BLaER1 (cell line): ENCODE data around the gene KRT9.
"Not testable (repeated sequence)": the region's sequence is repeated elsewhere in the genome, so short reads cannot be mapped to it uniquely, and the experiment has no call there.

Source experiments
- H3K27ac ChIP-seq: shearing (Covaris generic); formaldehyde crosslinking; 2 replicates; pipeline ENCODE4 v1.8.1; 2022
- H3K27me3 ChIP-seq: shearing (Covaris generic); formaldehyde crosslinking; 2 replicates; pipeline ENCODE4 v1.8.1; 2022
- H3K36me3 ChIP-seq: shearing (Covaris generic); formaldehyde crosslinking; 2 replicates; pipeline ENCODE4 v1.8.1; 2022
- H3K4me1 ChIP-seq: shearing (Covaris generic); formaldehyde crosslinking; 2 replicates; pipeline ENCODE4 v1.8.1; 2022
- H3K4me2 ChIP-seq: shearing (Covaris generic); formaldehyde crosslinking; 2 replicates; pipeline ENCODE4 v1.8.1; 2022
- H3K4me3 ChIP-seq: shearing (Covaris generic); formaldehyde crosslinking; 2 replicates; pipeline ENCODE4 v1.8.1; 2022
- H3K9ac ChIP-seq: shearing (Covaris generic); formaldehyde crosslinking; 2 replicates; pipeline ENCODE4 v1.8.1; 2022
- H3K9me3 ChIP-seq: shearing (Covaris generic); formaldehyde crosslinking; 2 replicates; pipeline ENCODE4 v1.8.1; 2022
- H4K20me1 ChIP-seq: shearing (Covaris generic); formaldehyde crosslinking; 2 replicates; pipeline ENCODE4 v1.8.1; 2022
- Cebpa-rat ChIP-seq: shearing (Covaris generic); IDR thresholded peaks from 2 replicates; pipeline ENCODE4 v1.8.1; 2022

KRT9 gene

DNA sequence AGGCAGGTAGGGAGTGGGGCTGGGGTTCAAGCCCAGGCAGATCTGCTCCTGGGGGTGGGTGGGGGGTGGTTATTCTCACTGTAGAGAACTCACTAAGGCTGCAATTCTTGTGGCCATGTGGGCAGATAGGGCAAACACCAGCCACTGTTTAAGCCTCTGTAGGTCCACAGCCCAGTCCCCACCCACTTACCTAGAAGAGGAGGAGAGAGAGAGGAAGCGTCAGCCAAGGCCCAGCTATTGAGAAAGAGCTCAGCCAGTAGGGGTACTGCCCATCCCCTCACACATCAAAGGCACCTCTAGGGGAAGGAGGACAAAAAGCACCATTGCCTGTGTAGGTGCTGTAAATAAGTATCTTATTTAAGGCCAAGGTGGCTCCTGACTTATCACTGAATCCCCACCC is 27.8 kb upstream of the KRT9 start:
- Histone ChIP-seq H3K36me3 (no peaks in the 10 kb centered on the region), H3K4me2 (no peak overlapping the region), H3K9me3 (no peaks in the 10 kb centered on the region), H3K27ac (no peak overlapping the region), H3K27me3 (no peaks in the 10 kb centered on the region), H3K4me3 (no peak overlapping the region), H4K20me1 (no peaks in the 10 kb centered on the region), H3K4me1 (no peaks in the 10 kb centered on the region), H3K9ac (no peak overlapping the region)
- TF ChIP-seq Cebpa-rat: no peak

DNA sequence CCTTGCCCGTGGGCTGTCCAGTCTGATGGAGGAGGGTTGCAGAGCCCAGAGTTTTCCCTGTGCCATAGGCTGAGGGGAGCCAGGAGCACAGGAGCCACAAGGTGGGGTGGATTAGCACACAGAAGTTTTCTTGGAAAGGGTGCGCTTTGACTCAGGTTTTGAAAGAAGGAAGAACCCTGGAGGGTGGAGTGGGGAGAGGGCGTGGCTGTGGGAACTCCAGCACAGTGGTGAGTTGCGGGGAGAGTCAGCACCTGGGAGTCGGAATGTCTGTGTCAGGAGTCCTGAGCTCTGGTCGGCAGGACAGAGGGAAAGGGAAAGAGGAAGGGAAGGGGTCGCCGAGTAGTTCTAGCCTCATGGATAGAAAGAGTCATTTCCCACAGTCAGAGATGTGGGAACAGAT is 23.7 kb upstream of the KRT9 start:
- Histone ChIP-seq H3K27ac (no peak overlapping the region), H3K4me3 (no peak overlapping the region), H4K20me1 (no peaks in the 10 kb centered on the region), H3K27me3 (no peaks in the 10 kb centered on the region), H3K9ac (no peak overlapping the region), H3K36me3 (no peaks in the 10 kb centered on the region), H3K4me1 (no peaks in the 10 kb centered on the region), H3K4me2 (no peak overlapping the region), H3K9me3 (no peaks in the 10 kb centered on the region)
- TF ChIP-seq Cebpa-rat: no peak

DNA sequence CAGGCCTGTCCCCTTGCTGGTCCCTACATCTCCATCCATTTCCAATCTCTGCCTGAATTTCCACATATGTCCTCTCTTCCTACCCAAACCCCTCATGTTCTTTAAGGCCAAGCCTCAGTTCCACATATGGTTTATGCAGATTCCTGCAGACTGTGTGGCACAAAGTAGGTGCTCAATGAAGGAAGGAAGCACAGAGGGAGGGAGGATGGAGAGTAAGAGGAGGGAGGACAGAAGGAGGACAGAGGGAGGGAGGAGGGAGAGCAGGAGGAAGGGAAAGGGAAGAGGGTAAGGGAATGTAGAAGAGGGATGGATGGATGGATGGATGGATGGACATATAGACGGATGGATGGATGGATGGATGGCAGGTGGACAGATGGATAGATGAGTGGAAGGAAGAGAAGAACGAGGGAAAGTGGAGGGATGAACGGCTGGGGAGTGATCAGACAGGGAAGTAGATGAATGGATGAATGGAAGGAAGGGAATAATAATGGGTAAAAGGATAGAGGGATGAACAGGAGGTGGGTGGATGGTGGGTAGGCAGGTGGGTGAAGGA is 22.6 kb upstream of the KRT9 start:
- Histone ChIP-seq H3K4me1 (no peaks in the 10 kb centered on the region), H3K4me2 (no peak overlapping the region), H3K27ac (no peak overlapping the region), H3K27me3 (no peaks in the 10 kb centered on the region), H3K4me3 (no peak overlapping the region), H3K36me3 (no peaks in the 10 kb centered on the region), H3K9me3 (no peaks in the 10 kb centered on the region), H3K9ac (no peak overlapping the region), H4K20me1 (no peaks in the 10 kb centered on the region)
- TF ChIP-seq Cebpa-rat: no peak

DNA sequence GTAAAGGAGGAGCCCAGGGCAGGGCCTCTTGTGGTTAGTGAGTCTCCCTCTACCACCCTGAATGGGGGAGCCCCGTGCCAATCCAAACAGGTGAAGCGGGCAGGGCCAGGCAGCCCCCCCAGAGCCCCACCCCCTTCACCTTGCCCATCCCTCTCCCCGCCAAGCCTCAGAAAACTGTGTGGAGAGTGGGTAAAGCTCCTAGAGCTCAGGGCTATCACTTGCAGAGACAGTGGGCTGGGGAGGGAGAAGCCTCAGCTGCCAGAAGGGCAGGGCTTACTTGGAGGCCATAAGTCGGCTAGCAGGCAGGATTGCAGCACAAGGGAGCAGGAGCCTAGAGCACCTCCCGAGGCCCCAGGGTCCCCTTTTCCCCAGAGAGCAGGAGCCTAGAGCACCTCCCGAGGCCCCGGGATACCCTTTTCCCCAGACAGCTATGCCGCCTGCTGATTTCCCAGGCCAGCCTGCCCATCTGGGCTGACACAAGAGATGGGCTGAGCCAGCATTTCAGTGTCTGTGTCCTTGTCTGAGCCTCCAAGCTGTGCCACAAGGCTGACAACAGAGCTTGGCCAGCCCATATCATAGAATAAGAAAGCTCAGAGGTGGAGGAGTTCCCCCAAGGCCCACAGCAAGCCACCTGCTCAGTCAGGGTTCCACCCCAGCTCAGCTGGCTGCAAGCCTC is 21.6 kb upstream of the KRT9 start:
- no peak overlapping the region for H3K27ac ChIP-seq

DNA sequence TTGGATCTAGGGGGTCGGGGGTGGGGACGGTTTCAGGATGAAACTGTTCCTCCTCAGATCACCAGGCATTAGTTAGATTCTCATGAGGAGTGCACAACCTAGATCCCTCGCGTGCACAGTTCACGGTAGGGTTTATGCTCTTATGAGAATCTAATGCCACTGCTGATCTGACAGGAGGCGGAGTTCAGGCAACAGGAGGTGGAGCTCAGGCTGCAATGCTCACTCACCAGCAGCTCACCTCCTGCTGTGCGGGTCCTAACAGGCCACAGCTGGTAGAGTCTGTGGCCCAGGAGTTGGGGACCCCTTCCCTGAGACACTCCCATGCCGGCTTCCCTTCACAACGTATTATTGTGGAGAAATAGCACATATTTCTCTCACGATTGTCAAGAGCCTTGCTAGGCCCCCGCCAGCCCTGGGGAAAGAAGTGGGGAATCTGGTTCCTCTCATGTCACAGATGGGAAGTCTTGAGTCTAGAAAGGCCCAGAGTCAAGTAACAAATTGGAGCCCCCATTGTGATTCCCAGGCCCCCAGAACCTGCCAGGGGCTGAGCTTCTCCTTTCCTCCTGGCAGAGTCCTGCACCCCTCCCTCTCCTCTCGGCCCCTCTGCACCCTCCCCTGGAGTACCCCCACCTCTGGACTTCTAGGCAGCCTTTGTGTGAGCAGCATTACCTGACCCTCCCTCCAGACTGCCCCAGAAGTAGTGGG is 20.9 kb upstream of the KRT9 start:
- TF ChIP-seq Cebpa-rat: no peak
- Histone ChIP-seq H3K27me3 (no peaks in the 10 kb centered on the region), H3K9ac (no peak overlapping the region), H3K27ac (no peak overlapping the region), H3K4me2 (no peak overlapping the region), H3K4me3 (no peak overlapping the region), H3K9me3 (no peaks in the 10 kb centered on the region), H3K4me1 (no peaks in the 10 kb centered on the region), H4K20me1 (no peaks in the 10 kb centered on the region), H3K36me3 (no peaks in the 10 kb centered on the region)

More for the DNA sequence above, 21.6 kb upstream of the KRT9 start:
- Histone ChIP-seq H3K9me3 (no peaks in the 10 kb centered on the region), H3K36me3 (no peaks in the 10 kb centered on the region), H3K4me3 (no peak overlapping the region), H4K20me1 (no peaks in the 10 kb centered on the region), H3K4me1 (no peaks in the 10 kb centered on the region), H3K4me2 (no peak overlapping the region), H3K27me3 (no peaks in the 10 kb centered on the region), H3K9ac (no peak overlapping the region)
- TF ChIP-seq Cebpa-rat: no peak

DNA sequence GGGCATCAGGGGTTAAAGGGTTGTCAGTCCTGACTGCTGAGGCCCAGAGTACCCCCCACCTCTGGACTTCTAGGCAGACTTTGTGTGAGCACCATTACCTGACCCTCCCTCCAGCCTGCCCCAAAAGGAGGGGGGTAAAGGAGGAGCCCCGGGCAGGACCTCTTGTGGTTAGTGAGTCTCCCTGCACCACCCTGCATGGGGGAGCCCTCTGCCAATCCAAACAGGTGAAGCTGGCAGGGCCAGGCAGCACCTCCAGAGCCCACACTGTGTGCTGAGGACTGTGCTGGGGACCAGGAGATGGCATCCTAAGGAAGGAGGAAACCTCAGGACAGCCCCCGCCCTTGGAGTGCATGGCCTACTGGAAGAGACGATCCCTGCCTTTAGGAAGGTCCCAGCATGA is 17.4 kb upstream of the KRT9 start:
- Histone ChIP-seq H3K9me3 (no peaks in the 10 kb centered on the region), H3K36me3 (no peaks in the 10 kb centered on the region), H3K9ac (no peak overlapping the region), H4K20me1 (no peaks in the 10 kb centered on the region), H3K27me3 (no peaks in the 10 kb centered on the region), H3K4me1 (no peaks in the 10 kb centered on the region), H3K27ac (no peak overlapping the region), H3K4me2 (no peak overlapping the region), H3K4me3 (no peak overlapping the region)
- no peak for TF ChIP-seq Cebpa-rat

DNA sequence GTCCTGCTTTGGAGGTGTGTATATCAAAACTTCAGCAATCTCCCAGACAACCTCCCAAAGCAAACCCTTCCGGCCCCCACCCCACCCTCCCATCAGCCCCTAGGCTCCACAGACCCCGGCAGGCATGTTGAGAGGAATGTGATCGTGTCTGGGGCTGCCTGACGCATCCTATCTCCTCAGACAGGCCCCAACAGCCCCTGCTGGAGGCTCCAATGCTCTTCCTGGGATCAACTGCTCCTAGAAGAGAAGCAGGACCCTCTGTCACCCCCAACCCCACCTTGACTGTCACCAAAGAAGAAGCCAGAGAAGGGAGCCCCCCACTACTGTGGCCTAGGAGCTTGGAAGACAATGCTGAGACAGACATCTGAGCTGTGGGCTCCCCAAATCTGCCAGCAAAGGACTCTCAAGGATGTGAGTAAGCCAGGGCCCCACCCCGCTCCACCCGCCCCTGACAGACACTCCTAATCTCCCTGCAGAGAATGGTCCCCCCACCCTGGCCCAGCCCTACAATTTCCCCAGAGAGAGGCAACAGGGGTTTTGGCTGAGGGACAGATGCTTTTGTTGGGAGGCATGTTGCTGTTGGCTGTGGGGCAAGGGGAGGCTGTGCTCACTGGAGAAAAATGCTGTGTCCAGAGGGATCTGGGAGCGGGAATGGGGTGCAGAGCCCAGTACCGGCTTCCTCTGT is 16.4 kb upstream of the KRT9 start:
- Histone ChIP-seq H3K36me3 (no peaks in the 10 kb centered on the region), H3K4me1 (no peaks in the 10 kb centered on the region), H3K4me3 (no peak overlapping the region), H3K27me3 (no peaks in the 10 kb centered on the region), H3K9ac (no peak overlapping the region), H4K20me1 (no peaks in the 10 kb centered on the region), H3K27ac (no peak overlapping the region), H3K4me2 (no peak overlapping the region), H3K9me3 (no peaks in the 10 kb centered on the region)
- no peak for TF ChIP-seq Cebpa-rat

DNA sequence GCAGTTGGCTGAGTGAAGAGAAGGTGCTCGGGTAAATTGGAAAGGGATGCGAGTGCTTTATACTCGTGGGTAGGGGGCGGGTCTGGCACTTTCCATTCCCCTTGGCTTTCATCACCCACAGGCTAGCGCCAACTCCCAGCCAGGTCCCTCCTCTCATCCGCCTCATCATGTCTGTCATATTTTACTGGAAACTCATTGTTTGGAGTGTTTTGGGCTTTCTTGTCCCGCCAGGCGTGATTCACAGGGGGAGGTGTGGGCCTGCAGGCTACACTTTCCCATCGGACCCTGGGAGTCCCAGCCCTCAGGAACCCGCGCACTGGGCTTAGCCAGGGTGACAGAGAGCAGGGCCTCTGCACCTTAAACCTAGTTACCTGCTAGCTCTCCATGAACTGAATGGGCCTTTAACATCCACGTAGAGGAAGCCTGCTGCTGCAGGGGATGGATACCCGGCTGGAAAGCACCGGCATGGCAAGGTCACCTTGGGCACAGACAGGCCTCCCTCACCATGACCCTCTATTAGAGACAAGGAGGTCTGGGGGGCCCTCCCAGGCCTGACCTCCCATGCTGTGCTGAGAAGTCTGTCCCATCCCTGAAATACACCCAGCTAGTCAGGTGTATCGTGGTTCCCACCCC is 15.1 kb upstream of the KRT9 start, which contains the start of gene KRT14:
Gene KRT14, minus strand, starts transcription at position 33 of the 633 bp plus-strand sequence. CDS start 61 bp downstream, outside the sequence.
- no peak for TF ChIP-seq Cebpa-rat
- Histone ChIP-seq H3K4me3 (no peak within 1 kb of the TSS), H3K27ac (no peak within 1 kb of the TSS), H3K4me2 (no peak within 1 kb of the TSS), H4K20me1 (no peaks in the 10 kb centered on the region), H3K9ac (no peak within 1 kb of the TSS), H3K36me3 (no peaks in the 10 kb centered on the region), H3K4me1 (no peaks in the 10 kb centered on the region), H3K27me3 (no peaks in the 10 kb centered on the region), H3K9me3 (no peaks in the 10 kb centered on the region)

DNA sequence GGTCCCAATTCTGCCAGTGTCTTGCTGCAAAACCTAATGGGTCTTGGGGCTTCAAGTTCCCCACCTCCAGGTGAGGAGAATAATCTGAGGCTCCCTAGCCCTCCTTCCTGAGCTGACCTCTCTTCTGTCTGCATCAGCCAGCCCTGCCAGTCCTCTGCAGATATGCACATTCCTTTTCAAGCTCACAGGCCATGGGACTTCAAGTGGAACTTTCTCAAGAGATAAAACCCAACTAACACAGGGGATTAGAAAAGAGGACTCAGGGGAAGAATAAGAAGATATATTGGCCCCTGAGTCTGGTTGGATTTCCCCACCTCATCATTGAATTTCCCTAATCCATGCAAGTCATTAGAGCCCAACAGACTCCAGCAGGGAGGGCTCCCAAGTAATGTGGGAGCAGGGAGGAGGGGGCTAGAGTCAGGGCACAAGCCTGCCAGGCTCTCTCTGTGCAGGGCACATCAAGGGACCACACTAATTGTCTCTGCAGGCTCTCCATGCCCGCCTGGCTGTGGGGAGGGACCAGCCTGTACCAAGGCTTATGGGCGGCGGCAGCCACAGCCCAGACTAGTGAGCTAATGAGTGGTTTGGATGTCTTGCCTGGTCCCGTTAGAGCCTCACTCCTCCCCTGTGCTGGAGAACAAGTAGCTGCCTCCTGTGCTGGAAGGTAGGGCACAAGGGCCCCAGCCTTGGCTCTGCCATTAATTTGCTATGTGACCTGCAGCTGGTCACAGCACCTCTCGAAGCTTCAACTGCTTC is 13.6 kb upstream of the KRT9 start:
- Histone ChIP-seq H3K9ac (no peak overlapping the region), H3K9me3 (no peaks in the 10 kb centered on the region), H3K4me1 (no peaks in the 10 kb centered on the region), H4K20me1 (no peaks in the 10 kb centered on the region), H3K4me2 (no peak overlapping the region), H3K4me3 (no peak overlapping the region), H3K27me3 (no peaks in the 10 kb centered on the region), H3K27ac (no peak overlapping the region), H3K36me3 (no peaks in the 10 kb centered on the region)
- no peak for TF ChIP-seq Cebpa-rat

DNA sequence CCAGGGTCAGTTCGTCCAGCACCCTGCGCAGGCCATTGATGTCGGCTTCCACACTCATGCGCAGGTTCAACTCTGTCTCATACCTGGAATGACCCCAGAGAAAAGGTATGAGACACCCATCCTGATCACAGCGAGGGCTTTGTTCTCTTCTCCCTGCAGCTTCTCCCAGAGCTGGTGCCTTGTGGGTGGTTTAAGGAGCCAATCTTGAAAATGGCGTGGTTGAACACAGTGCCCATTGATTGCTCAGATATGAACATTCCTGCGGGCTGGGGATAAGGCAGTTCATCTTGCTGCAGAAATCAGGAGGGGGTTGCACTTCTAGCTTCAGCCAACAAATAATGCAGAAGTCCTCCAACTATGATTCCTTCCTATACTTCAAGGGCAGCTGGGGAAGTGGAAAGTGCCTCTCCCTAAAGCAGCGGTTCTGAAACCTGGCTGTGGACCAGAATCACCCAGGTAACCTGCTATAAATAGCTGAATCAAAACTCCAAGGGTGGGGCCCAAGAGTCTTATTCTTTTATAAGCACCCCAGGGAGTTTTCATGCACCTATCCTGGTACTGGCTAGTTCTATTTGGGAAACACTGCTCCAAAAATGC is 12.6 kb upstream of the KRT9 start:
- not testable (repeated sequence) for H3K4me2 ChIP-seq, H3K4me1 ChIP-seq, H3K9me3 ChIP-seq, H4K20me1 ChIP-seq, H3K27ac ChIP-seq, H3K36me3 ChIP-seq, H3K9ac ChIP-seq, H3K27me3 ChIP-seq, H3K4me3 ChIP-seq
